ENCODE measurements around the gene MUC2.

Gene MUC2

GRCh38 chr11:1101318-1102089 is 26.8 kb downstream of the MUC2 start:
- Histone ChIP-seq H3K27ac (ENCODE audit: low read depth, low read length) (no peak overlapping the region), H3K36me3 (ENCODE audit: control insufficient read depth in 1 of 2, insufficient read depth in 2 of 2, low read length in 2 of 2) (no peaks in the 10 kb centered on the region), H3K4me3 (ENCODE audit: low read depth in 1 of 2, low read length in 2 of 2) (no peak overlapping the region), H3K27me3 (ENCODE audit: control insufficient read depth in 1 of 2, insufficient read depth in 2 of 2, low read length in 2 of 2) (no peaks in the 10 kb centered on the region), H3K4me1 (ENCODE audit: control insufficient read depth in 1 of 2, insufficient read depth in 2 of 2, low read length in 2 of 2) (no peaks in the 10 kb centered on the region), H3K9me3 (ENCODE audit: control insufficient read depth in 1 of 2, low read length in 2 of 2) (peaks cover 0 to 3% of the 10 kb centered on the region in 2 donors), H3K9ac (ENCODE audit: low read depth in 1 of 2, low read length in 2 of 2) (no peak overlapping the region)

DNA sequence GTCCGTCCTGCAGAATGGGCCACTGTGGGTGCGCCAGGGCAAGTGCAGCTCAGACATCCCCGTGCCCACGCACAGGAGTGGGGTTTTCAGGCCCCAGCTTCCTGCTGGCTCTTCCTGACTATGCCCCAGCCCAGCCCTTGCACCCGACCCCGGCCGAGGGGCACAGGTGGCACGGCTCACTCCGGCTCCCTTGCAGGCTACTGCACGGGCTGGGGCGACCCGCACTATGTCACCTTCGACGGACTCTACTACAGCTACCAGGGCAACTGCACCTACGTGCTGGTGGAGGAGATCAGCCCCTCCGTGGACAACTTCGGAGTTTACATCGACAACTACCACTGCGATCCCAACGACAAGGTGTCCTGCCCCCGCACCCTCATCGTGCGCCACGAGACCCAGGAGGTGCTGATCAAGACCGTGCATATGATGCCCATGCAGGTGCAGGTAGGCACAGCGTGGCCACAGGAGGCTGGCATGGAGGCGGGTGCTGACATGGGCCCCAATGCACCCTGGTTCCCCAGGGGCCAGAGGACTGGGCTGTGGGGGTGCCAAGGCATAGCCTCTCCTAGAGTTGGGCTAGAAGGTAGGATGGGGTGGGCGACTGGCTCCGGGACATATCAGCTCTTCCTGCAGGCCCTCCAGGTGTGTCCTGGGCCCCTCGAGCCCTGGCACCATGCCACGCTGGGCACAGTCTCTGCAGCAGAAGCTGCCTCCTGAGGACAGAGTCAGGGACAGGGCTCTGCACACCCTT is 27.7 kb downstream of the MUC2 start:
- H3K27me3 ChIP-seq (ENCODE audit: control insufficient read depth in 1 of 2, insufficient read depth in 2 of 2, low read length in 2 of 2): no peaks in the 10 kb centered on the region
- H3K9me3 ChIP-seq (ENCODE audit: control insufficient read depth in 1 of 2, low read length in 2 of 2): peaks cover 0 to 3% of the 10 kb centered on the region in 2 donors
- no peak overlapping the region for H3K4me3 ChIP-seq (ENCODE audit: low read depth in 1 of 2, low read length in 2 of 2)
- no peaks in the 10 kb centered on the region for H3K4me1 ChIP-seq (ENCODE audit: control insufficient read depth in 1 of 2, insufficient read depth in 2 of 2, low read length in 2 of 2)
- no peaks in the 10 kb centered on the region for H3K36me3 ChIP-seq (ENCODE audit: control insufficient read depth in 1 of 2, insufficient read depth in 2 of 2, low read length in 2 of 2)
- H3K27ac ChIP-seq (ENCODE audit: low read depth, low read length): no peak overlapping the region
- no peak overlapping the region for H3K9ac ChIP-seq (ENCODE audit: low read depth in 1 of 2, low read length in 2 of 2)

DNA sequence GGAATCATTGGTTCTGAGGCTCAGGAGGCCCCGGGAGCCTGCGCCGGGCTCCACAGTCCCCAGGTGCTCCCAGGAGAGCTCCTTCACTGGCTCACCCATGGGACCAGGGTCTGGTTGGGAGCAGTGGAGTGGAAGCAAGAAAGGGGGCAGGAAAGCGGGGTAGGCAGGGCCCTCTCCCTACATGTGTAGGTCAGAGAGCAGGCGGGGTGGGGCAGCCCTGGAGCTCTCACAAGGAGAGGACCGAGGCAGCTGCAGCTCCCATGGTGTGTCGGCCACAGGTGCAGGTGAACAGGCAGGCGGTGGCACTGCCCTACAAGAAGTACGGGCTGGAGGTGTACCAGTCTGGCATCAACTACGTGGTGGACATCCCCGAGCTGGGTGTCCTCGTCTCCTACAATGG is 28.3 kb downstream of the MUC2 start:
- H3K36me3 ChIP-seq (ENCODE audit: control insufficient read depth in 1 of 2, insufficient read depth in 2 of 2, low read length in 2 of 2): no peaks in the 10 kb centered on the region
- H3K27ac ChIP-seq (ENCODE audit: low read depth, low read length): no peak overlapping the region
- H3K9ac ChIP-seq (ENCODE audit: low read depth in 1 of 2, low read length in 2 of 2): no peak overlapping the region
- peaks cover 0 to 3% of the 10 kb centered on the region in 2 donors for H3K9me3 ChIP-seq (ENCODE audit: control insufficient read depth in 1 of 2, low read length in 2 of 2)
- no peaks in the 10 kb centered on the region for H3K4me1 ChIP-seq (ENCODE audit: control insufficient read depth in 1 of 2, insufficient read depth in 2 of 2, low read length in 2 of 2)
- no peak overlapping the region for H3K4me3 ChIP-seq (ENCODE audit: low read depth in 1 of 2, low read length in 2 of 2)
- no peaks in the 10 kb centered on the region for H3K27me3 ChIP-seq (ENCODE audit: control insufficient read depth in 1 of 2, insufficient read depth in 2 of 2, low read length in 2 of 2)

DNA sequence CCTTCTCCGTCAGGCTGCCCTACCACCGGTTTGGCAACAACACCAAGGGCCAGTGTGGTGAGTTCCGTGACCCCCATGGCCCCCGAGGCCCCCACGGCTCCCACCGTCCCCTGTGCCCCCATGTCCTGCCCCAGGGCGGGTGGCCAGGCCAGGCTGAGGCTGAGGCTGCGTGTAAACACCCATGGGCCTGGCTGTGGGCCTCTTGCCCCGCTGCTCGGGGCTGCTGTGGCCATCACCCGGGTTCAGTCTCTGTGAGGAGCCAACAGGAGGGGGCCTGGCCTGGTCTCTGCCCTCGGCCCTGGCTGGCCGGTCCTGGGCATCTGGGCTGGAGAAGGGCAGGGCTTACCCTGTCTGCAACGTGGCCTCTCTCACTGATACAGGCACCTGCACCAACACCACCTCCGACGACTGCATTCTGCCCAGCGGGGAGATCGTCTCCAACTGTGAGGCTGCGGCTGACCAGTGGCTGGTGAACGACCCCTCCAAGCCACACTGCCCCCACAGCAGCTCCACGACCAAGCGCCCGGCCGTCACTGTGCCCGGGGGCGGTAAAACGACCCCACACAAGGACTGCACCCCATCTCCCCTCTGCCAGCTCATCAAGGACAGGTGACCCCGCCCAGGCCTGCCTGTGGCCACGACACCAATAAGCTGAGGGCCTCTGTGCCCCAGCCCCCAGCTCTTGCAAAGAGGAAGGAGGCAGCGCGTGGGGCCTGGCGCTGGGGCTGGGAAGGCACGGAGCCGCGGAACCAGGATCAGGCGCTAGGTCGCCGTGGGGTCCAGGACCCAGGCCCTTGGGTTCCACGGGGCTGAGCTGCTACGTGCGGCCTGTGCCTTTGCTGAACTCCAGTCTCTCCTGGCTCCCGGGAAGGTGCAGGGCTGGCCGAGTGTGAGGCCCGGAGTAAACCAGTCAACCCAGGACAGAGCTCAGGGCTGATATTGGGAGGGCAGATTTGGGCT is 29.0 kb downstream of the MUC2 start:
- Histone ChIP-seq H3K27ac (ENCODE audit: low read depth, low read length) (no peak overlapping the region), H3K36me3 (ENCODE audit: control insufficient read depth in 1 of 2, insufficient read depth in 2 of 2, low read length in 2 of 2) (no peaks in the 10 kb centered on the region), H3K9me3 (ENCODE audit: control insufficient read depth in 1 of 2, low read length in 2 of 2) (peaks cover 0 to 3% of the 10 kb centered on the region in 2 donors), H3K27me3 (ENCODE audit: control insufficient read depth in 1 of 2, insufficient read depth in 2 of 2, low read length in 2 of 2) (no peaks in the 10 kb centered on the region), H3K9ac (ENCODE audit: low read depth in 1 of 2, low read length in 2 of 2) (no peak overlapping the region), H3K4me1 (ENCODE audit: control insufficient read depth in 1 of 2, insufficient read depth in 2 of 2, low read length in 2 of 2) (no peaks in the 10 kb centered on the region), H3K4me3 (ENCODE audit: low read depth in 1 of 2, low read length in 2 of 2) (no peak overlapping the region)

- H3K36me3 ChIP-seq (ENCODE audit: control insufficient read depth in 1 of 2, insufficient read depth in 2 of 2, low read length in 2 of 2): no peaks in the 10 kb centered on the region
Observed at GRCh38 chr11:1104411-1105182, 29.9 kb downstream of the MUC2 start.

GRCh38 chr11:1105183-1105565 is 30.5 kb downstream of the MUC2 start:
- no peaks in the 10 kb centered on the region for H3K4me1 ChIP-seq (ENCODE audit: control insufficient read depth in 1 of 2, insufficient read depth in 2 of 2, low read length in 2 of 2)
- H3K27me3 ChIP-seq (ENCODE audit: control insufficient read depth in 1 of 2, insufficient read depth in 2 of 2, low read length in 2 of 2): no peaks in the 10 kb centered on the region
- H3K9me3 ChIP-seq (ENCODE audit: control insufficient read depth in 1 of 2, low read length in 2 of 2): no peaks in the 10 kb centered on the region
- H3K9ac ChIP-seq (ENCODE audit: low read depth in 1 of 2, low read length in 2 of 2): no peak overlapping the region
- no peaks in the 10 kb centered on the region for H3K36me3 ChIP-seq (ENCODE audit: control insufficient read depth in 1 of 2, insufficient read depth in 2 of 2, low read length in 2 of 2)
- H3K27ac ChIP-seq (ENCODE audit: low read depth, low read length): no peak overlapping the region
- H3K4me3 ChIP-seq (ENCODE audit: low read depth in 1 of 2, low read length in 2 of 2): no peak overlapping the region

More at GRCh38 chr11:1104411-1105182, 29.9 kb downstream of the MUC2 start:
- Histone ChIP-seq H3K27ac (ENCODE audit: low read depth, low read length) (no peak overlapping the region), H3K4me3 (ENCODE audit: low read depth in 1 of 2, low read length in 2 of 2) (no peak overlapping the region), H3K4me1 (ENCODE audit: control insufficient read depth in 1 of 2, insufficient read depth in 2 of 2, low read length in 2 of 2) (no peaks in the 10 kb centered on the region), H3K27me3 (ENCODE audit: control insufficient read depth in 1 of 2, insufficient read depth in 2 of 2, low read length in 2 of 2) (no peaks in the 10 kb centered on the region), H3K9ac (ENCODE audit: low read depth in 1 of 2, low read length in 2 of 2) (no peak overlapping the region), H3K9me3 (ENCODE audit: control insufficient read depth in 1 of 2, low read length in 2 of 2) (no peaks in the 10 kb centered on the region)

GRCh38 chr11:1106387-1106786 is 31.7 kb downstream of the MUC2 start:
- H3K4me3 ChIP-seq (ENCODE audit: low read depth in 1 of 2, low read length in 2 of 2): no peak overlapping the region
- H3K36me3 ChIP-seq (ENCODE audit: control insufficient read depth in 1 of 2, insufficient read depth in 2 of 2, low read length in 2 of 2): no peaks in the 10 kb centered on the region
- H3K9ac ChIP-seq (ENCODE audit: low read depth in 1 of 2, low read length in 2 of 2): no peak overlapping the region
- H3K4me1 ChIP-seq (ENCODE audit: control insufficient read depth in 1 of 2, insufficient read depth in 2 of 2, low read length in 2 of 2): no peaks in the 10 kb centered on the region
- no peaks in the 10 kb centered on the region for H3K9me3 ChIP-seq (ENCODE audit: control insufficient read depth in 1 of 2, low read length in 2 of 2)
- no peak overlapping the region for H3K27ac ChIP-seq (ENCODE audit: low read depth, low read length)
- no peaks in the 10 kb centered on the region for H3K27me3 ChIP-seq (ENCODE audit: control insufficient read depth in 1 of 2, insufficient read depth in 2 of 2, low read length in 2 of 2)

DNA sequence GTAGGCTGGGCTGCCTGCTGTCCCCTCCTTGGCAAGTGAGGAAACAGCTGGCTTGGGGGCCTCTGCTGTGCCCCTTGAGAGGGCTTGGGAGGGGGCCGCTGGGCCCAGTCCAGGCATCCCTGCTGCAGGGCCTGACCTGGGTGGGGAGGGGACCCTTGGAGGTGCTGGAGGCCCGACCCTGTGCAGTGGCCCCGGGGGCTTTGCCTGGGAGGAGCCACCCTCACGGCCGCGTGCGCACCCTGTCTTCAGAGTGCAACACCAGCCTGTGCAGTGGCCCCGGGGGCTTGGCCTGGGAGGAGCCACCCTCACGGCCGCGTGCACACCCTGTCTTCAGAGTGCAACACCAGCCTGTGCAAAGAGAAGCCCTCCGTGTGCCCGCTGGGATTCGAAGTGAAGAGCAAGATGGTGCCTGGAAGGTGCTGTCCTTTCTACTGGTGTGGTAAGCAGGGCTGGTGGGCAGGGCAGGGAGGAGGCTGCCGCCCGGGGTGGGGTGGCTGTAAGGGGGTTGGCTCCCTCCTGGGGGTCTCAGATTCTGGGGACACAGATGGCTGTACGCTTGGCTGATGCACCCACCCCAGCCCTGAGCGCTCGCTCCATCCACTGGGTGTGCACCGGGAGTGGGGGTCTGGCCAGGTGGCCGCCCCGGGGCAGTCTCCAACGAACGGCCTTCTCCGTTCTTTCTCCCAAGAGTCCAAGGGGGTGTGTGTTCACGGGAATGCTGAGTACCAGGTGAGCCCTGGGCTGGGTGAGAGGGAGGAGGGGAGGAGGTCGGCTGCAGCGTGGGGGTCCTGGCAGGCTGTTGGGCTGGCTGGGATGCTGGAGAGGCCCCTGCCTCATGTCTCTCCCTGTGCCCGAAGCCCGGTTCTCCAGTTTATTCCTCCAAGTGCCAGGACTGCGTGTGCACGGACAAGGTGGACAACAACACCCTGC is 32.9 kb downstream of the MUC2 start:
- no peaks in the 10 kb centered on the region for H3K9me3 ChIP-seq (ENCODE audit: control insufficient read depth in 1 of 2, low read length in 2 of 2)
- H3K4me1 ChIP-seq (ENCODE audit: control insufficient read depth in 1 of 2, insufficient read depth in 2 of 2, low read length in 2 of 2): no peaks in the 10 kb centered on the region
- H3K27me3 ChIP-seq (ENCODE audit: control insufficient read depth in 1 of 2, insufficient read depth in 2 of 2, low read length in 2 of 2): no peaks in the 10 kb centered on the region
- H3K27ac ChIP-seq (ENCODE audit: low read depth, low read length): no peak overlapping the region
- no peak overlapping the region for H3K4me3 ChIP-seq (ENCODE audit: low read depth in 1 of 2, low read length in 2 of 2)
- no peak overlapping the region for H3K9ac ChIP-seq (ENCODE audit: low read depth in 1 of 2, low read length in 2 of 2)
- H3K36me3 ChIP-seq (ENCODE audit: control insufficient read depth in 1 of 2, insufficient read depth in 2 of 2, low read length in 2 of 2): no peaks in the 10 kb centered on the region
